Stimulated activated CD4-positive, alpha-beta T cell treated with anti-CD3 and anti-CD28 coated beads, Interleukin-2, amount 100 ng/mL, for 48 hours (primary cell): ENCODE data around the gene CRKL.

Experiments
- DNase-seq, 2 donors: peaks; one replicate each; pipeline ENCODE4 v3.0.0-alpha.2; 2020

The CRKL gene

DNA sequence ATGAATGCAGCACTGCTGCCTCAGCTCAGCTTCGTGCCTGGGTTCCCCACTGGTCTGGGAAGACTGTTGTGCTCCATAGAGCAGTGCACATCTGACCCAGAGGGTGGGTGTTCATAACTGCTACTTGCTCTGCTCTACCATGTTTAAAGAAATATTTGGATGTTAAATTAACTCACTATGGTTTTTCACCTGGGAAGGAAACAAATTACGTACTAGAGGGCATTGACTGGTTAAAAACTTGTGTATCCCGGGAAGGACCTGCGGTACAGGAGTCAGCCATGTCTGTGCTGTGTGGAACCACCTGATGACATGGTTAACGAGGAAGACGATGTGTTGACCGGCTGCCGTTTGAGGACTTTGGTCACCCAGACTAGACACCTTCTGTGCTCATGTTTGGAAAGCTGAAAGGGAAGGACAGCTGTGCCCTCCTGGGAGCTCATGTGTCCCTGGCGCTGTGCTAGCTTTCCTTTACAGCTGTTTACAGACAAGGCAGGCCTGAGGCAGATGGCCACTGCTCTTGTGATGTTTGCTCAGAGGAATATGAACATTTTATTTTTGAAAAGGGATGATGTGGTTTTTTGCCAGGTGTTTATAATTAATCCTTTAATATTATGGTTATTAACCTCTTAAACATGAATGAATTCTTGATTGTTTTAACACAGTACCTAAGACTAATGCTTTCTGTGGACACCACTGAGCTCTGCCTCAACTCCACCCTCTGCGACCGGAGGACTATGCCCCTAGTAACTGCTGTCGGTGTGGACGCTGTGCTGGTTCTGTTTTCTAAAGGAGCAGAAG, 35.5 kb downstream of the CRKL start:
- DNase-seq: no peak

DNA sequence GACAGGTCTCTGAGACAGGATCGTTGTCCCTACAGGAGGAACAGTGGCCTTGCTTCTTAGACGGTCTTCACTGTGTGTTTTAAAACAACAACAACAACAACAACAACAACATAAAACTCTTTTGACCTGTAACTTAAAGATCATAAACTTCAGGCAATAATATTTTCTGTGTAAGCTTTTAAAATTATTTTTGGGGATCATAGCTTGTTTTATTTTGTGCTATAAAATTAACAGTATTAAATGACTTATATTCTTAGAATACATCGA, 36.1 kb downstream of the CRKL start:
- DNase-seq: no peak

DNA sequence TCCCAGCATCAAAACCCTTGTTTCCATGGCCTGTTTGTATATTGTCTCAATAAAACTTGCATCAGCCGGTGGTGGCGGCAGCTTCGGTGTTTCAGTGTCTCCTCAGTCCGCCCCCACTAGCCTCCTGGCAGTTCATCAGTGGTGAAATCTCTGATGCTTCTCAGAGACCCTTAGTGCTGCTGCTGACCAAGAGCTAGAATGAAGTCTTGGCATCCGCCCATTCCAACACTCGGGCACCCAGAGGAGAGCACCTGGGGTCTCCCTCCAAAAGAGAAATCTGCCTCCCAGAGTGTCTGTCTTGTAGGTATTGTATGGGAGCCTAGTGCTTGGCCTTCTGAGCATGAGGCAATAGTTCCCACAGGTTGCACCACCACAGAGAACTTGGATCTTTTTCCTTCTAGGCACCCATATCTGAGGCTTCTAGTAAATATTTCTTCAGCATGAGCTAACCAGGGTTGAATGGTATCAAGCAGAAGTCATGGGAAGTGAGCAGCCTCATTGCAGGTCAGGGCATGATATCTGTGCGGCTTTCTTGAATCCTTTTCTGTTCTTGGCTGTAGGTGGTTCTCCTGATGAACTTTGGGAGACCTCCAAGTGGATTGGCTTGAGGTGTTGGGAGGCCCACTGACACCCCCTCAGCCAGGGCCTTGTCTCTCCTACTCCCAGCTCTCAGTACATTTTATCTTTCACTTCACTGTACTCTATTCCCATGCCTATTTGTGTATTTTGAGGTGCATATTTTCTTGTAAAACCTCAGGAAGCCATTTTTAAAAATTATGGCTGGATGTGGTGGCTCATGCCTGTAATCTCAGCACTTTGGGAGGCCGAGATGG, 36.7 kb downstream of the CRKL start:
- DNase-seq: no peak

DNA sequence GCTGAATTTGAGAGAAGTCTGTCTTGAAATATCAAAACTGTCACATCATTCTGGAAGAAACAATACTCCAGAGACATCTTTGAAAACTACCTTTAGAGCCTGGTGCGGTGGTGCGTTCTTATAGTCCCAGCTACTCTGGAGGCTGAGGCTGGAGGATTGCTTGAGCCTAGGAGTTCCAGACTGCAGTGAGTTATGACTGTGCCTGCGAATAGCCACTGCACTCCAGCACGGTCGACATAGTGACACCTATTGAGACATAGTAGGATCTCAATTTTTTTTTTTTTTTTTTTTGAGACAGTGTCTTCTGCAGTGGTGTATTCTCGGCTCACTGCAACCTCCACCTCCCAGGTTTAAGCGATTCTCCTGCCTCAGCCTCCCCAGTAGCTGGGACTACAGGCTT, 38.3 kb downstream of the CRKL start:
- no peak for DNase-seq

DNA sequence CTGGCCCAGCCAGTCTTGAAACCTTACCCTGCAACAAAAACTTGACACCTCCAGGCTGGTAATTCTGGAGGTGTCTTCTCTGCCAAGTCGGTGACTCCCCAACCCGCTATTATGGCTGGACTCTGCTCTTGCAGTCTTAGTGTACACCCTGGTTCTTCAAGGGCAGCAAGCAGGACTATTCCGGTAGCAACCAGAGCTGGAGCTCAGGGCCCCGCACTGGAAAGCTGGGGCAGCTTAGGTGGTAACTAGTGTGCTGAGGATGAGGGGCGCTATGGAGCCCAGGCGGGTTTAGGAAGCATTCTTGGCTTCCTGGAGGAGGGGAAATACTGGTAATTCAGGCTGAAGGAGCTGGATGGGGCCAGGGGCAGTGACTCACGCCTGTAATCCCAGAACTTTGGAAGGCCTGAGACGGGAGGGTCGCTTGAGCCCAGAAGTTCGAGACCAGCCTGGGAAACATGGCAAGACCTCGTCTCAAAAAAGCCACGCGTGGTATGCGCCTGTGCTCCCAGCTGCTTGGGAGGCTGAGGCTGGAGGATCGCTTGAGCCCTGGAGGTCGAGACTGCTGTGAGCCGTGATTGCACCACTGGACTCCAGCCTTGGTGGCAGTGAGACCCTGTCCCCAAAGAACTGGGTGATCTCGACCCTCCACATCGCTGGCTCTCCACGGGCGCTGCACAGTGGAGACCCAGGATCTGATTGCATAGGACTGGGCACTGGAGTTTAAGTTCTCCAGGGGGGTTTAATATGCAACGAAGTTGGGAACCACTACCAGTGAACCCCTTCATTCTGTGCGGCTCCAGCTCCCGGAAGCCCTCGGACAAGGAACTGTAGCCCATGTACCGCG, 39.3 kb downstream of the CRKL start:
- no peak for DNase-seq

DNA sequence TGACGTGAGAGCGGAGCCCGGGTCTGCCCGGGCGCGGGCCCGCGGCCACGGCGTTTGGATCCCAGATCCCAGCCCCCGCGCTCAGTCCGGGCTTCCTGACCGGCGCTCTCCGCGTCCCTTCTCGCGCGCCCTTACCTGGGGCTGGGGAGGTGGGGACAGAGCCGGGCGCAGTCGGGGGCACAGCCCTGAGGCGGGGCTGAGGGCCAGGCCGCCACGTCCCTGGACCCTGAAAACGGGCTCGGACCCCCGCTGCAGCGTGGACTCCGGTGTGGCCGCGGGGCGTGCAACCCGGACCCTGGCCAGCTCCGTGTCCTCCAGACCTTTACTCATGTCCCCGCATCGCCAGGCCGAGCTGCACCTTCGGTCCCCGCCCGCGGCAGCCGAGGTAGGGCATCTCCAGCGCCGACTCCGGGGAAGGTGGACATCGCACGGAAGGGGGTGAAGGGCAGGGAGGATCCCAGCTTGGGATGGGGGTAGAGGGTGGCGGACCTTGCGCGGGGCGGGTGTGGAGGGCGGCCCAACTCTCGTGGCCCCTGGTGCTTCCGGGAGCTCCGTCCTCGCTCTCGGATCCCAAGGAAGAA, 40.0 kb downstream of the CRKL start:
- DNase-seq: no peak

DNA sequence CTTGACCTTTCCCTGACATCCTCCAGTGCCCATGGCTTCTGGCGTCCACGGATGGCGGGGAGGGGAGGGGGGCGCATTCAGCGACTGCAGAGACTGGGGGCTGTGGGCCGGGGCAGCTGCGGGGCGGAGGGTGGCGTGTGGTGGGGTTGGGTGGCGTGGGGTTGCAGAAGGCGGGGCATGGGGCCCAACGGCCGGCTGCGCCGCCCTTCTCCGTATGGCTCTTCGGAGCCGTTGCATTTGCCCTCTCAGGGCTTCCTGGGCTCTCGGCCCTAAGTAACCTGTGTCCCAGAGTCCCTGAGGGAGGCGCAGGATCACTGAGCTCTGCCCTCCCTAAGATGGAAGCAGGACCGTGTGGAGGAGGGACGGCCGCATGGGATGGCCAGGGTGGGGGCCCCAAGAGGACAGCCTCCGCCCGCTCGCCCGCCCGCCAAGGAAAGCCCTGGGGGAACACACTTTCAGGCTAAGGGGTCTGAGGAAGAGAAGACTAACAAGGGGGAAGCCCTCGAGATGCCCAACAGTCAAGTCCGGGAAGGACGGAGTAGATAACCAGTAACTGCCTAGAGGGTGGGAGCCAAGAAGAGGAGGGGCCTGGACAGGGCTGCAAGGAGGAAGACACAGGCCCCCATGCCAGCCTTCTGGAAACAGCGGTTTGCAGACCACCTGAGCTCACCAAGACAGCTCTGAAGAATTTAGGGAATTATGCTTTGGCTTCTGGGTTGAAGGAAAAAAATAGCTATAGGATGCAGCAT, 40.6 kb downstream of the CRKL start:
- DNase-seq: no peak

DNA sequence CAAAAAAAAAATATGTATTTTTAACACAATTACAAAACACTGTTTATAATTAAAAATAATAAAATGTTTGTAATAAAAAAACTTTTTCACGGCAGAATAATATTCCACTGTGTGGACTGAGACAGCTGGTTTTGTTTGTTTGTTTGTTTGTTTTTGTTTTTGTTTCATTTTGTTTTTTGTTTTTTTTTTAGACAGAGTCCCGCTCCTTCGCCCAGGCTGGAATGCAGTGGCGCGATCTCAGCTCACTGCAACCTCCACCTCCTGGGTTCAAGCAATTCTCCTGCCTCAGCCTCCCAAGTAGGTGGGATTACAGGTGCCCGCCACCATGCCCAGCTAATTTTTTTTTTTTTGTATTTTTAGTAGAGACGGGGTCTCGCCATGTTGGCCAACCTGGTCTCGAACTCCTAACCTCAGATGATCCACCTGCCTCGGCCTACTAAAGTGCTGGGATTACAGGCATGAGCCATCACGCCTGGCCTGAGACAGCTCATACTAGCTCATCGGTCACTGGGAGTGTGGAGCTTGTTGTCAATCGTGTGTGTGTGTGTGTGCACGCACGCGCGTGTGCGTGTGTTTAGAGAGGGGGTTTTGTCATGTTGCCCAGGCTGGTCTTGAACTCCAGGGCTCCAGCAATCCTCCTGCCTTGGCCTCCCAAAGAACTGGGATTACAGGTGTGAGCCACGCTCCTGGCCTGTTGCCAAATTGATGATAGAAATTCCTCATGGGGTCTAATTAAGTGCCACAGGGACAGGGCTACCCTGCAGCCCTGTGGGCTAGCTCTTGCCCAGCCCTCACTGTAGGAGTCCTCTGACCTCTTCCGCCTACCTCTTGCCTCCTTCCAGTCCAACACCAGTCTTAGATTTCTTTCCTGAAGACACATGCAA, 42.6 kb downstream of the CRKL start:
- DNase-seq: no peak

DNA sequence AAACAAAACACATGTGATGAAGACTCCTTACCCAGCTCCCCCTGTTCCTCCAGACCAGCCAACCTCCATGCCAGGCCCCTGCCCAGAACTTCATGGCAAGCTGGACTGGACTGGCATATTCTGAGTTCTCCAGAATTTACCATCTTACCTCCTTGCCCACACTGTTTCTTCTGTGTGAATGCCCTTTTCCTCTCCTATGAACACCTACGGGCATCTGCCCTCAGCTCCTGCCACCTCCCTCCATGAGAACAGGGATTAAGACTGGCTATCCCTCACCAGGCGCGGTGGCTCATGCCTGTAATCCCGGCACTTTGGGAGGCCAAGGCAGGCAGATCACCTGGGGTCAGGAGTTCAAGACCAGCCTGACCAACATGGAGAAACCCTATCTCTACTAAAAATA, 43.4 kb downstream of the CRKL start:
- DNase-seq: no peak

DNA sequence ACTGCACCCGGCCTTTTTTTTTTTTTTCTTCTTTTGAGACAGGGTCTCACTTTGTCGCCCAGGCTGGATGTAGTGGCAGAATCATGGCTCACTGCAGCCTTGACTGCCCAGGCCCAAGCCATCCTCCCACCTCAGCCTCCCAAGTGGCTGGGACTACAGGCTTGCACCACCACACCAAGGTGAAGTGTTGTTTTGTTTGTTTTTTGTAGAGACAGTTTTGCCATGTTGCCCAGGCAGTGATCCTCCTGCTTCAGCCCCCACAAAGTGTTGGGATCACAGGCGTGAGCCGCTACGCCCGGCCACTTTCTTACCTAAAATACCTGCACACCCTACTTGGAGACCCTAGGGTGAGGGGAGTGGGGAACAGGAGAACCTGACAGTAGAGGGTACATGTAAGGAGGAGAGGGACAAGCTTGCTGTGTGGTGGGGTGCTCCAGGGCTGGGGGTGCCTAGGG, 45.3 kb downstream of the CRKL start:
- DNase-seq: no peak

DNA sequence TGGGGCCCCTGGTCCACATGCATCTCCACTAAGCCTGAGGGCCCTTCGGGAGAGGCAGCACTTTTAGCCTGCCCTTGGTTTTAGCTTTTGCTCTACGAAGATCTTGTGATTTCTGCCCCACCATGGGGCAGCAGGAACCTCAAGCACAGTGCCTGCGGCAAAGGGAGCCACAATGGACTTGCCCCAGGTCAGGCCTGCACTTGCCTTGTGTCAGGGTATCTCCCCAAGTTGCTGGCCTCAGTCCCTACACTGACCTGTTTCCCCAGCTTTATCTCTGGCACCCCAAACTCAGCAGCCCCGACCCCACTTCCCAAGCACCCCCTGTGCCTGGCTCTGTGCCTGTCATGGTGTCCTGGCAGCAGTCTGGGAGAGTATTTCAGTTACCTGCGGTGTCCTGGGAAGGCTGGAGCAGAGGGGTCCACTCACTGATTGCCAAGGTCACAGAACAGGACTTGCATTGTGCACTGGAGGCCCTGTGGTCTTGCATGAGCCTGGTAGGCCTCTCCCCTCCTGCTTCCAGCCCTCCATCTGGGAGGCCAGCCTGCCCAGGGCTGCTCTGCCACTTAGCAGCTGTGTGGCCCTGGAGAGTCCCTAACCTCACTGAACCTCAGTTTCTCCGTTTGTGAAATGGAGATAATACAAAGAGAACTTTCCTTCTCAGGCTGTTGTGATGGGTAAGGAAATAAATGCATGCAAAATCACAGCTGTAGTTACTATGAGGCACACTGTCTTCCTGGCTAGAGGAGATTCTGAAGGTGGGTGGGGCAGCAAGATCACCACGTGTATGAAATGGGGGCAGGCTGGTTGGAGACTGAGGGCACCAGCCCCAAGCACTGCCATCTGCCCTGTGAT, 46.2 kb downstream of the CRKL start:
- DNase-seq: no peak

DNA sequence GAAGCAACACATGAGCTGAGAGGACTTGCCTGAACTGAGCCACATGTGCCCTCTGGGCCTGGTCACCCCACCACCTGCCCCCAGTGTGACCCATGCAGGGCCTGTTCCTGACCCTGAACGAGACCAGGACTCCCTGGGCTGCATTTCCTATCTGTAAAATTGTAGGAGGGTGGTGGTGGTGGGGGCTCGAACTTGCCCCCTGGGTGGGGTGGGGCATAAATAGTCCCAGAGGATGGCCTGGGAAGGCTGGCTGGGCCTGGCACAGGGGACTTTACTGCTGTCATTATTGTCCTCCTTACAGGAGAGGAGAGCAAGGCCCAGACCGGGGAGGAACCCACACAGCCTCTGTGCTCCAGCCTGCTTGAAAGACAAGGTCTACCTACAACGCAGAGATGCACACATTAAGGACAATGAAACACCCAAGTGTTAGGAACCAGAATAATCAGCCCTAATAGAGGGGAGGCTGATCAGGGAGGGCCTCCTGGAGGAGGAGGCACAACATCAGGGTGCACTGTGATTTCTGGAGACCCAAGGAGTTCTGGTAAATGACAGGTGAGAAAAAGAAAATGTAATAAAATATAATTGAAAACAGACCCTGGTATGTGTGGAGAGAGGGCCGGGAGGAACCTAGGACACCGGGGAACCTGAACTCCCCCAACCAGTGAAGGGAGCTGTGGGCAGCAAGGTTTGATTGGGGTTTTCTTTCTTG, 47.0 kb downstream of the CRKL start:
- DNase-seq: no peak

DNA sequence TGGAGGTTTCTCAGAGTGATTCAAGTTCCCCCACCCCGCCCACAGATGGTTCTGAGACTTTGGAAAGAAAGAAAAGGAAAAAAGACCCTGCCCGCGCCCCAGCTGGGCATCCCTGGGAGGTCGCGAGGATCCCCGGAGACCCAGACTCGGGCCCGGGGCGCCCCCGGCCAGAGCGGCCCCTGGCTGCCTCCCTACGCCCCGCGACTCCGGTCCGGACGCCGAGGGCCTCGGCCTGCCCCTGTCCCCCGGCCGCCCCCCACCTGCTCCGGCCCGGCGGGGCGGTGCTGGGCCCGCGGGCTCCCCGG, 47.5 kb downstream of the CRKL start:
- DNase-seq: no peak

DNA sequence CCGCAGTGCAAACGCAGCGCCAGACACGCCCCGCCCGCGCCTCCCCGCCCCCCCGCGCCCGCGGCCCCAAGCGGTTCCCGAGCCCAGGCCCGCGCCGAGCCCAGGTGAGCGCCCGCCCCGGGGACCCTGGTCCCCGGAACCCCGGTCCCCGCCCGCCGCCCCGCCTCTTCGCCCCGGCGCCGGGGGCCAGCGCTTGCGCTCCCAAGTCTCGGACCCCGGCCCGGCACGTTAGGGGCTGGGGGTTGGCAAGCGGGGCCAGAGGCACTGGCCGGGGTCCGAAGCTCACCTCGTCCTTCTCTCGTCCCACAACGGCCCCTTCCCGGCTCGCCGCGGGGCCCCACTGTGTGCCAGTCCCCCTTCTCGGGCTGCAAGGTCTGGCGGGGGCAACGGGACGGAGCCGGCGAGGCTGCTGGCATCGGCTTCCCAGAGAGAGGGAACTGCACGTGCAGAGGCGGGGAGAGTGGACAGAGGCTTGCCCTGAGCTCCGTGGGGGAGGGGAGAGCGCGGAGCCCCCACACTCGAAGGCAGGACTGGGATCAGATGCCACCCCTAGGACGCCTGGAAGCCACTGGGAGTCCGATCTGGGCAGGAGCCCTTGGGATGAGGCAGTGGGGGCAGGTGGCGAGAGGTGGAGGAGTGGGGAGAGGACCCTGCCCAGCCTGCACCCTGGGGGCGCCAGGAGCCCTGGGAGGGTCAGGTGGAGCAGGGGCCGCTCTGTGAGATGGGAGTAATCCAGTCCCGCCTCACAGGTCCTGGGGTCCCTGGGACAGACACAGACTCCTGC, 48.1 kb downstream of the CRKL start:
- DNase-seq: no peak

DNA sequence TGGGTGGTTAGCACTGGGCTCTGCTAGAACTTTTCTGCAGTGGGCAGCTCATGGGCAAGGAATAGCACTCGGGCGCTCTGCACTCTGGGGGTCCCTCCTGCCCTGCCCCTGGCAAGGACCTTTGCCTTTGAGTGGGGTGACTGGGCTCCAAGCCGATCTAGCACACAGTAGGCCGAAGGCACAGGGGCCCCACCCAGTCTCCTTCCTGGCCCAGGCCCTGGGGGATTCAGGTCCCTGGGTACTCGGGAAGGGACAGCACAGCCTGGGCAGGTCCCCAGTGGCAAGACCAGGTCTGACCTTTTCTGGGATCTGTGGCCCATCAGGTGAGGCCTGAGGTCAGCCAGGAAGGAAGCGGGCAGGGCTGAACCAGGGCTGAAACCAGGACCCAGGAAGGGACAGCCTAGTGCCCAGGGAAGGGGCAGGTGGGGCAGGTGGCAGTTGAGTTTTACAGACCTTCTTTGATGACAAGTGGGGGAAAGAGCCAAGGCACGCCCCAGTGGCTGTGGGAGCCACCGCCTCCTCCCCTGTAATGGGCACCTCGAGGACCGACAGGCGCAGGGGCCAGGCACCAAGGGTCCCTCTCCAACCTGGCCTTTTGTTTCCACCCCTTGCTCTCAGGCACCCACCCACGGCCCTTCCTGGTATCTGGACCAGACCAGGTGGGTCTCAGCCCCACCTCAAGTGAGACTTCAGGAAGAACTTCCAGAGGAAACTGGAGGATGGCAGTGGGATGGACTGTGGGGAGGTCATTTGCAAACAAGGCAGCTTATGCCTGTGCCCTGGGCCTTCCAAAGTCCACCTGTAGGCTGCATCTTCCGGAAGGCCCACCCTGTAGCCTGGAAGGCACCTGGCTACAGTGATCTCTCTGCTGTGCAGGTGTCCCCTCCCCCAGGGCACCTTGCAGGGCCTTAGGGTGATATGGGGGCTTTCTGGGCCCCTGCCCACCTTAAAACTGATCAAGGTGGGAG, 49.0 kb downstream of the CRKL start:
- DNase-seq: no peak

DNA sequence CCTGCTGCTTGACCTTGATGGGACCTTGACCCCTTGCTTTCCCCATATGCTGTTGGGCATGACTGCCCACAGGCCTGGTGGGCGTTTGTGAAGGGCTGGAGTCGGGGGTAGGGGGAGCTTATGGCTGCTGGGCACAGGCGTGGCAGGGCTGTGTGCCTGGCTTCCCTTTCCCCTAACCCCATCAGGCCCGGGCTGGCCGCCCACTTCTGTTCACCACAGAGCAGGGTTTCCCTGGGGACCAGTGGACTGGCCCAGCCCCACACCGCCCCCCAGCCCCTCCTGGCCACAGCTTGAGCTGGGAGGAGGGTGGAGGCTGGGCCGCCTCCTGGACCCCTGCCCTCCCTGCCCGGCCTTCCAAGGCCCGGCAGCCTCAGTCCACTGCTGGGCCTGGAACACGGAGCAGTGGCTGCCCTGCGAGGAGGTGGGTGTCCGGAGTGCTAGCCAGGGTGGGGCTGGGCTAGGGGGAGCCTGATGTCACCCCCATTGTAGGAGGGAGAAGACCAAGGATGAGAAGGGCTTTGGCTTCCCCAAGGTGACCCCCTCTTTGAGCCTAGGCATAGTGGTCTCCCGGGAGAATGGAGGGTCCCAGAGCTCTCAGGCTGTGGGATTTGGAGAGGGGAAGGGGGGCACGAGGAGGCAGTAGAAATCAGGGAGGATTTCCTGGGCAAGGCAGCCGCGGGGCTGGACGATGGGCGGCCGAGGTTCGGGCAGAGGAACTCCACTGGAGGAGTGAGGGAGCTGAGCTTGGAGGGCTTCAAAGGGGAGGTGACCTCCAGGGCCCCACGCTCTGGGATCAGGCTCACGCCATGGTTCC, 49.9 kb downstream of the CRKL start, which contains the start of gene AIFM3:
Gene AIFM3, plus strand, starts transcription at position 373 of the 814 bp plus-strand sequence. CDS start 690 bp downstream, outside the sequence.
- no peak for DNase-seq

DNA sequence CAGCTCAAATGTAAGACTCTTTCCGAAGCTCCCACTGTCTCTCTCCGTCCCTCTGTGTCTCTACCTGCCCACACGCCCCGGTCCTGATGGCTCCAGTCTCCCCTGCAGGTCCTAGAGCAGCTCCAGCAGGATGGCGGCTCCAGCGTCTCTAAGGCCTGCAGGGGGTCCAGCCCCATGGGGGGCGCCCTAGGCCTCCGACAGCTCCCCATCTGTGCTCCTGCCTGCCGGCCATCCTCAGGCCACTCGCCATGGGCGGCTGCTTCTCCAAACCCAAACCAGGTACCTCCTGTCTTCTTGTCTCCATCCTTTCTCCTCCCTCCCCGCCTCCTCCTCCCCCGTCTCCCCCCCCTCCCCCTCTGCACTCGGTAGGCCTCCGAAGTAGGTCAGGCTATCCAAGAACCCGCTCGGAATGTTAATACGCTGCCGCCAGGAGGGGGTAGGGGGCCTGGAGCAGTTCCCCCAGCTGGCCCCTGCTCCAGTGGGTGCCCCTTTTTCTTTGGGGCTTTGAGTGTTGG, 50.5 kb downstream of the CRKL start:
- no peak for DNase-seq
